Endothelial cell (in vitro differentiated cells): ENCODE data around the gene IFT74. TPM values are rescaled to one million over a fixed set of nuclear protein-coding genes. Genes with fewer than 3 reads are reported as not detected.

Experiments
- DNase-seq: peaks from one replicate; pipeline ENCODE4 v3.0.0; 2021; ENCODE audit warnings: low spot score
- H3K27ac Mint-ChIP-seq: one replicate; pipeline ENCODE4 v1.8.0; 2021; ENCODE audit warnings: mixed read lengths, inconsistent platforms; ENCODE audit not compliant: unreplicated experiment
- H3K27me3 Mint-ChIP-seq: one replicate; pipeline ENCODE4 v1.8.0; 2021; ENCODE audit warnings: mild to moderate bottlenecking, moderate library complexity, mixed read lengths, inconsistent platforms; ENCODE audit not compliant: unreplicated experiment
- H3K36me3 Mint-ChIP-seq: one replicate; pipeline ENCODE4 v1.8.0; 2021; ENCODE audit warnings: mild to moderate bottlenecking, low read depth, mixed read lengths, inconsistent platforms; ENCODE audit not compliant: unreplicated experiment
- H3K4me1 Mint-ChIP-seq: one replicate; pipeline ENCODE4 v1.8.0; 2021; ENCODE audit warnings: mild to moderate bottlenecking, mixed read lengths, inconsistent platforms; ENCODE audit not compliant: unreplicated experiment
- H3K4me3 Mint-ChIP-seq: one replicate; pipeline ENCODE4 v1.8.0; 2021; ENCODE audit warnings: mild to moderate bottlenecking, mixed read lengths, inconsistent platforms; ENCODE audit not compliant: unreplicated experiment
- H3K9me3 Mint-ChIP-seq: one replicate; pipeline ENCODE4 v1.8.0; 2021; ENCODE audit warnings: mixed read lengths, inconsistent platforms; ENCODE audit not compliant: unreplicated experiment
- total RNA-seq: library from RNA; stranded (reverse); fragmentation: NEBNext Ultra II Directional; extraction: Animal tissue kit (Norgen Biotek cat#: 25700); gene quantifications from one replicate; pipeline ENCODE4 v1.2.1, GENCODE V29; 2021; ENCODE audit not compliant: unreplicated experiment
- TF ChIP-seq, protein P1 (sequence below): fragments of 200-600 bp; sonication (generic); IDR thresholded peaks from one replicate; pipeline ENCODE4 v1.5.0; 2021; ENCODE audit warnings: antibody characterized with exemption; ENCODE audit not compliant: unreplicated experiment

The IFT74 gene
- total RNA-seq, 1 donor from 2014 or later, result 6.5 TPM

DNA sequence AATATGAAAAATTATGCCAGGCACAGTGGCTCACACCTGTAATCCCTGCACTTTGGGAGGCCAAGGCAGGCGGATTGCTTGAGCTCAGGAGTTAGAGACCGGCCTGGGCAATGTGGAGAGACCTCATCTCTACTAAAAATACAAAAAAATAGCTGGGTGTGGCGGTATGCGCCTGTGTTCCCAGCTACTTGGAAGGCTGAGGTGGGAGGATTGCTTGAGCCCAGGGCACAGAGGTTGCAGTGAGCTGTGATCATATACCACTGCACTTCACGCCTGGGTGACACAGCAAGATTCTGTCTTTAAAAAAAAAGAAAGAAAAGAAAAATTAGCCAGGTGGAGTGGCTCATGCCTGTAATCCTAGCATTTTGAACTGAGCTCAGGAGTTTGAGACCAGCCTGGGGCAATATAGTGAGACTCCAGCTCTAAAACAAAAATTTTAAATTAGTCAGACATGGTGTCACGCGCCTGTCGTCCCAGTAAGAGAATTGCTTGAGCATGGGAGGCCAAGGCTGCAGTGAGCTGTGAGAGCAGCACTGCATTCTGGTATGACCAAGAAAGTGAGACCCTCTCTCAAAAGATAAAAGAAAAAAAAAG lies 27.2 kb upstream of the IFT74 start:
- Mint-ChIP-seq H3K4me3 (no peak overlapping the region), H3K27ac (no peak overlapping the region), H3K27me3 (no peaks in the 10 kb centered on the region), H3K9me3 (no peaks in the 10 kb centered on the region), H3K36me3 (peaks cover 18% of the 10 kb centered on the region), H3K4me1 (no peaks in the 10 kb centered on the region)
- TF ChIP-seq, protein P1, sequence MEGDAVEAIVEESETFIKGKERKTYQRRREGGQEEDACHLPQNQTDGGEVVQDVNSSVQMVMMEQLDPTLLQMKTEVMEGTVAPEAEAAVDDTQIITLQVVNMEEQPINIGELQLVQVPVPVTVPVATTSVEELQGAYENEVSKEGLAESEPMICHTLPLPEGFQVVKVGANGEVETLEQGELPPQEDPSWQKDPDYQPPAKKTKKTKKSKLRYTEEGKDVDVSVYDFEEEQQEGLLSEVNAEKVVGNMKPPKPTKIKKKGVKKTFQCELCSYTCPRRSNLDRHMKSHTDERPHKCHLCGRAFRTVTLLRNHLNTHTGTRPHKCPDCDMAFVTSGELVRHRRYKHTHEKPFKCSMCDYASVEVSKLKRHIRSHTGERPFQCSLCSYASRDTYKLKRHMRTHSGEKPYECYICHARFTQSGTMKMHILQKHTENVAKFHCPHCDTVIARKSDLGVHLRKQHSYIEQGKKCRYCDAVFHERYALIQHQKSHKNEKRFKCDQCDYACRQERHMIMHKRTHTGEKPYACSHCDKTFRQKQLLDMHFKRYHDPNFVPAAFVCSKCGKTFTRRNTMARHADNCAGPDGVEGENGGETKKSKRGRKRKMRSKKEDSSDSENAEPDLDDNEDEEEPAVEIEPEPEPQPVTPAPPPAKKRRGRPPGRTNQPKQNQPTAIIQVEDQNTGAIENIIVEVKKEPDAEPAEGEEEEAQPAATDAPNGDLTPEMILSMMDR, result no peak
- DNase-seq, result no peak

DNA sequence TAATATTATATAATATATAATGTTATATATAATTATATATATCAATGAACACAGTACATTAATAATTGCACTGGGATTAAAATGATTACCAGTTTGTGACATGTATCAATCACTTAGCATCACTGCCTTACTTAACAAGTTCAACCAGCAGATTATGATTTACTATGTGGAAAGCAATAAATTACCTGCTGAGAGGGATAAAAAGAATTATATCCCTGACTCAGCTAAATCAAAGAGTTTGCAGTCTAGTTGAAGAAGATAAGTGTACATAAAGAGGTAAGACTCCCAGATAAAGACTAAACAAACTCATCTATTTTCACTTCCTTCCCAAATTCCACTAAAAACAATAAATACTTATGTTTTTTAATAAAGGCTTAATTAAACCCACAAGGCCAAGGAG lies 20.4 kb upstream of the IFT74 start:
- TF ChIP-seq, protein P1, result no peak
- peaks cover 14% of the 10 kb centered on the region for H3K36me3 Mint-ChIP-seq
- H3K9me3 Mint-ChIP-seq, result no peaks in the 10 kb centered on the region
- no peak overlapping the region for H3K4me3 Mint-ChIP-seq
- no peak for DNase-seq
- peaks cover 2% of the 10 kb centered on the region for H3K27me3 Mint-ChIP-seq
- no peak overlapping the region for H3K27ac Mint-ChIP-seq
- peaks cover 19% of the 10 kb centered on the region for H3K4me1 Mint-ChIP-seq

DNA sequence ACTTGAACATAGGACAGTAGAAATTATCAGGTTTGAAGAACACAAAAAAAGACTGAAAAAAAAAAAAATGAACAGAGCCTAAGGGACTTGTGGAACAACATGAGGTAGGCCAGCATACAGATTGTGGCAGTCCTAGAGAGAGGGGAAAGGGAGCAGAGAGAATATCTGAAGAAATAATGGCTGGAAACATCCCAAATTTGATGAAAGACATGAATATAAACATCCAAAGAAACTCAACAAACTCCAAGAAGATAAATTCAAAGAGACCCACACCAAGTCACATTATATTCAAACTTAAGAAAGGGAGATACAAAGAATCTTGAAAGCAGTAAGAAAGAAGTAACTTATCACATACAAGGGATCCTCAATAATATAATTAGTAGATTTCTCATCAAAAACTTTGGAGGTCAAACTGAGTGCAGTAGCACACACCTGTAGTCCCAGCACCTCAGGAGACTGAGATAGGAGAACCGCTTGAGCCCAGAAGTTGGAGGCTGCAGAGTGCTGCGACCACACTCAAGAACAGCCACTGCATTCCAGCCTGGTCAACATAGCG lies 18.3 kb upstream of the IFT74 start:
- H3K4me1 Mint-ChIP-seq, result peaks cover 29% of the 10 kb centered on the region
- no peak for DNase-seq
- no peak overlapping the region for H3K27ac Mint-ChIP-seq
- peaks cover 13% of the 10 kb centered on the region for H3K36me3 Mint-ChIP-seq
- TF ChIP-seq, protein P1, result no peak
- no peaks in the 10 kb centered on the region for H3K9me3 Mint-ChIP-seq
- peaks cover 2% of the 10 kb centered on the region for H3K27me3 Mint-ChIP-seq
- no peak overlapping the region for H3K4me3 Mint-ChIP-seq

DNA sequence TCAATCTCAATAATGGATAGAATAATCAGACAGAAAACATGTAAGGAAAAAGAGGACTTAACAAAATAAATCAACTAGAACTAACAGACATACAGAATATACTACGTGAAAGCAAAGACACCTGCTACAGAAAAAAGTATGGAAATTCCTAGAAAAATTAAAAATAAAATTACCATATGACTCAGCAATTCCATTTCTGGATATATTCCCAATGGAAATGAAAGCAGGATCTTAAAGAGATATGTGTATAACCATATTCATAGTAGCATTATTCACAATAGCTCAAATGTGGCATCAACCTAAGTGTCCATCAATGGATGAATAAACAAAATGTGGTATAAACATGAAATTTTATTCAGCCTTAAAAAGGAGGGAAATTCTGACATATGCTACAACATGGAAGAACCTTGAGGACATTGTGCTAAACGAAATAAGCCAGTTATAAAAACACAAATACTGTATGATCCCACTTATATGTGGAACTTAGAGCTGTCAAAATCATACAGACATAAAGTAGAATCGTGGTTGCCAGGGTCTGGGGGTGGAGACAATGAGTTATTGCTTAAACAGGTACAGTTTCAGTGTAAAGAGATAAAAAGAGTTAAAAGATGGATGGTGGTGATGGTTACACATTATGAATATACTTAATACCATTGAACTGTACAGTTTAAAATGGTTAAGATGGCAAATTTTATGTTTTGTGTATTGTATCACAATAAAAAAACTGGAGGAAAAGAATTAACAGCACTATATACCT lies 16.1 kb upstream of the IFT74 start:
- Mint-ChIP-seq H3K36me3 (peaks cover 16% of the 10 kb centered on the region), H3K27ac (no peak overlapping the region), H3K4me3 (no peak overlapping the region), H3K4me1 (peaks cover 39% of the 10 kb centered on the region), H3K27me3 (no peaks in the 10 kb centered on the region), H3K9me3 (no peaks in the 10 kb centered on the region)
- no peak for DNase-seq
- TF ChIP-seq, protein P1, result no peak

DNA sequence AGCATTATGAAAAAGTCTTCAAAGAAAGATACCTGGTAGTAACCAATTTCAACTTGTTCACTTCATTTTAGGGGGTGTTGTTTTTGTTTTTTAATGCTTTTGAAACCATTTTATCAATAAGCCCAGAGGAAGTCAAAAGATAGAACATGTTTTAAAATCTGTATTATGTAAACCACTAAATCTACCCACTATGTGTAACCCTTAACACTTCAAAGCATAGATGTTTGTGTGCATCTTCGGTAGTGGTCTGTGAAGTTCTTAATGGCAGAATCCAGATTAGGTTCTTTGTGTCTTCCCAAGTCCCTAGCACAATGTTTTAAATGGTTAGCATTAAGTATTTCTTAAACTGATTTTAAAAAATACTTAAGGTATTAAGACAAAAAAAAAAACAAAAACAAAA lies 15.4 kb upstream of the IFT74 start:
- no peak for DNase-seq
- H3K4me3 Mint-ChIP-seq, result no peak overlapping the region
- no peak overlapping the region for H3K27ac Mint-ChIP-seq
- H3K4me1 Mint-ChIP-seq, result peaks cover 45% of the 10 kb centered on the region
- H3K36me3 Mint-ChIP-seq, result peaks cover 16% of the 10 kb centered on the region
- H3K27me3 Mint-ChIP-seq, result peaks cover 4% of the 10 kb centered on the region
- no peaks in the 10 kb centered on the region for H3K9me3 Mint-ChIP-seq
- TF ChIP-seq, protein P1, result no peak
